COLO668 (cell line): ENCODE data around the gene ACER3.
"Not testable (repeated sequence)": the region's sequence is repeated elsewhere in the genome, so short reads cannot be mapped to it uniquely, and the experiment has no call there.

Experiments
- DNase-seq: peaks from one replicate; lab custom pipeline; 2025; ENCODE audit not compliant: unreplicated experiment; lab: John Stamatoyannopoulos, UW

Gene ACER3

GRCh38 chr11:76860539-76861475 lies at the start of gene ACER3:
Gene ACER3, plus strand, starts transcription at chr11:76860918. Its CDS starts 59 bp downstream, at chr11:76860977.
- peak; percentile 96 for DNase-seq

- DNase-seq: no peak
These were observed 49.5 kb upstream of the ACER3 start for GRCh38 chr11:76811259-76811658.

GRCh38 chr11:76814414-76814813 lies 46.3 kb upstream of the ACER3 start:
- DNase-seq: no peak

DNA sequence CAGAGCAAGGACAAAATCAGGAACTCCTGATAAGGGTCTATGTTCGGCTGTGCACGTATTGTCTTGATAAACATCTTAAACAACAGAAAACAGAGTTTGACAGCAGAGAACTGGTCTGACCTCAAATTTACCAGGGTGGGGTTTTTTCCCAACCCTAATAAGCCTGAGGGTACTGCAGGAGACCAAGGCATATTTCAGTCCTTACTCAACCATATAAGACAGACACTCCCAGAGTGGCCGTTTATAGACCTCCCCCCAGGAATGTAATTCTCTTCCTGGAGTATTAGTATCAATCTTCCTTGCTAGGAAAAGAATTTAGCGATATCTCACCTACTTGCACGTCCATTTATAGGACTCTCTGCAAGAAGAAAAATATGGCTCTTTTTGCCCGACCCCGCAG lies 45.0 kb upstream of the ACER3 start:
- not testable (repeated sequence) for DNase-seq

GRCh38 chr11:76820184-76820566 lies 40.5 kb upstream of the ACER3 start:
- no peak for DNase-seq

DNA sequence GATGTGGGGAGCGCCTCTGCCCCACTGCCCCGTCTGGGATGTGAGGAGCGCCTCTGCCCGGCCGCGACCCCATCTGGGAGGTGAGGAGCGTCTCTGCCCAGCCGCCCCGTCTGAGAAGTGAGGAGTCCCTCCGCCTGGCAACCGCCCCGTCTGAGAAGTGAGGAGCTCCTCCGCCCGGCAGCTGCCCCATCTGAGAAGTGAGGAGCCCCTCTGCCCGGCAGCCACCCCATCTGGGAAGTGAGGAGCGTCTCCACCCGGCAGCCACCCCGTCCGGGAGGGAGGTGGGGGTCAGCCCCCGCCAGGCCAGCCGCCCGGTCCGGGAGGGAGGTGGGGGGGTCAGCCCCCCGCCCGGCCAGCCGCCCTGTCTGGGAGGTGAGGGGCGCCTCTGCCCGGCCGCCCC lies 39.3 kb upstream of the ACER3 start:
- DNase-seq: not testable (repeated sequence)

DNA sequence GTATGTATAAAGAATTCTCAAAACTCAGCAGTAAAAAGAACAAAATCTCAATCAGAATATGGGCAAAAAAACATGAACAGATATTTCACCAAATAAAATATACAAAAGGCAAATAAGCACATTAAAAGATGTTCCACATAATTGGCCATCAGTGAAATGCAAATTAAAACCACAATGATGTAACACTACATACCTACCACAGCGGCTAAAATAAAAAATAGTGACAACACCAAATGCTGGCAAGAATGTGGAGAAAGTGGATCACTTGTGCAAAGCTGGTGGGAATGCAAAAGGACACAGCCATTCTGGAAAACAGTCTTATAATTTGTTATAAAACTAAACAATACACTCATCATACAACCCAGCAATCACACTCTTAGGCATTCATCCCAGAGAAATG lies 38.3 kb upstream of the ACER3 start:
- DNase-seq: no peak

DNA sequence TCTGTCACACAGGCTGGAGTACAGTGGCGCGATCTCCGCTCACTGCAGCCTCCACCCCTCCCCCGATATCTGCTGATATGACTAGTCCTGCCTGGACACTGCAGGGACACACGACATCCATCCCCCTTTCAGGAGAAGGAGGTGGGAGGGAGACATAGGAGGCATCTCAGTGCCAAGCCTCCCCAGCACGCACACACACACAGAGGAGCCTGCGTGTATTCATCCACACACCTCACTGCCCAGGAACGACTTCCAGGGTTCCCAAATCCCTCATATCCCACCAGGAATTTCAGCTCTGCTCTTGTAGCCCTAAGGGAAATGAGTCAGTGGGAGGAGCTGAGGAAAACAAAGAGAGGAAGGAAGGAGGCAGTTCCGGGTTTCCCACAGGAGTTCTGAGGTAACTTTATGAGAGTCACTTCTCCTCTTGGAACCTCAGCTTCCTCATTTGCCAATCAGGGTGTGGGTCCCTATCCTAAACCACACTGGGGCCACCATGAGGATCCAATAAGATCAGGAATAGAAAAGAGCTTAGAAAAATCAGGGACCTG lies 37.2 kb upstream of the ACER3 start:
- no peak for DNase-seq

DNA sequence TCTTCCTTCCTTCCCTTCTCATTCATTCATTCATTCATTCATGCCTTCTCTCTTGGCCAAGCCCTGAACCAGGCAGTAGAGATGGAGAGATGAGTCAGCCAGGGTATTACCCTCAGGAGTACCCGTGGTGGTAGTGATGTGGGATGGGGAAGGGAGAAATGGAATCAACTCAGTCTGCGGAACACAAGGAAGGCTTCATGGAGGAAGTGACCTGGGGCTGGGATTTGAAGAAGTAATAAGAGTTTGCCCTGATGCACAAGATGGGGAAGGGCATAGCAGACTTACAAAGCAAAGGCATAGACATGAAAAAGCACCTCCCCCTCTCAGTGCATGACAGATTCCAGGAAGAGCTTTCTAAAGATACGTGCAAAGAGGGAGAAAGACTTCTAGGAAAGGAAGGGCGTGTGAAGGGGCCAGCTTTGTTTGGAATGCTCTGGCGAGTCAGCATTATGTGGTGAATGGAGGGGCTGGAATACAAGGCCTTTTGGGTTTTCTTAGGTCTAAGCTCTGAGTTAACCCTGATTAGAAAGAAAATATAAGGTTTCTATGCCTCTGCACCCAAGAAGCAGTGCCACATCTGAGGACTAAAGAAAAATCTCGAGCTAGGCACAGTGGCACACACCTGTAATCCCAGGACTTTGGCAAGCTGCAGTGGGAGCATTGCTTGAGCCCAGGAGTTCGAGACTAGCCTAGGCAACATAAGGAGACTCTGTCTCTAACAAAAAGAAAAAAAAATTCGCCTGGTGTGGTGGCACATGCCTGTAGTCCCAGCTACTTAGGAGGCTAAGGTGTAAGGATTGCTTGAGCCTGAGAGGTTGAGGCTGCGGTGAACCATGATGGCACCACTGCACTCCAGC lies 36.4 kb upstream of the ACER3 start:
- no peak for DNase-seq

DNA sequence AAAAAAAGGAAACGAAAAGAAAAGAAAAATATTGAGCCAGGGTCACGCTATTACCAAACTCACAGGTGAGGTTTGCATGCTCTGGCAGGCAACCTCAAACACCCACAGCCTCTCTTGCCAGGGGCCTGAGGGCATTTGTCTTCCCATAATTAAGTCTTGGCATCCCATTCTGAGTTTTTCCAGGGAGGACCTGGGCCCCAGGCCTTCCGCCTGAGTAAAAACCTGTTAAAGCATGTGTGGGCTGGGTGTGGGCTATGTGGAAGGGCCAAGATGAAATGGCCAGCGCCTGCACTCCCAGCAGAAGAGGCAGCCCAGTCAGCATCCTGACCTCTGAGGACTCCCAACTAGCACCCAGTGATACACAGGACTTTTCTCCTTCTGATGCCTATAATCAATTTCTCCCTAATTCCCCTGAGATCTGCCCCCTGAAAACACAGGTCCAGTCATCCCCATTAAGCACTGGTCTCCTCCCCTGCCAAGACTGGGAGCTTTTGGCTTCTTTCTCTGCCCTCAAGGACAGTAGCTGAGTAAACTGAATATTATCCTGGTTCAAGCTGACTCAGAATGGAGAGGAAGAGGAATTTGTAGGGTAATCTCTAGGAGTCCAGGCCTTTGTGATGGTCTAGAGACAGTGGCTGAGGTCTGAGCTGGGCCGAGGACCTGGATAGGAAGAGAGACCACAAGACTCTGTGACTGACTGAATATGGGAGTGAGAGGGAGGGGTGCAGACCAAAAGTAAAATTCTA lies 35.6 kb upstream of the ACER3 start:
- DNase-seq: no peak

GRCh38 chr11:76825726-76826396 lies 34.9 kb upstream of the ACER3 start:
- DNase-seq: no peak

- not testable (repeated sequence) for DNase-seq
These were observed 34.2 kb upstream of the ACER3 start for GRCh38 chr11:76826508-76826907.

DNA sequence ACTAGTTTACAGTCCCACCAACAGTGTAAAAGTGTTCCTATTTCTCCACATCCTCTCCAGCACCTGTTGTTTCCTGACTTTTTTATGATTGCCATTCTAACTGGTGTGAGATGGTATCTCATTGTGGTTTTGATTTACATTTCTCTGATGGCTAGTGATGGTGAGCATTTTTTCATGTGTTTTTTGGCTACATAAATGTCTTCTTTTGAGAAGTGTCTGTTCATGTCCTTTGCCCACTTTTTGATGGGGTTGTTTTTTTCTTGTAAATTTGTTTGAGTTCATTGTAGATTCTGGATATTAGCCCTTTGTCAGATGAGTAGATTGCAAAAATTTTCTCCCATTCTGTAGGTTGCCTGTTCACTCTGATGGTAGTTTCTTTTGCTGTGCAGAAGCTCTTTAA lies 33.7 kb upstream of the ACER3 start:
- DNase-seq: not testable (repeated sequence)

GRCh38 chr11:76830639-76831327 lies 29.9 kb upstream of the ACER3 start:
- DNase-seq: no peak

GRCh38 chr11:76831686-76832310 lies 28.9 kb upstream of the ACER3 start:
- no peak for DNase-seq

DNA sequence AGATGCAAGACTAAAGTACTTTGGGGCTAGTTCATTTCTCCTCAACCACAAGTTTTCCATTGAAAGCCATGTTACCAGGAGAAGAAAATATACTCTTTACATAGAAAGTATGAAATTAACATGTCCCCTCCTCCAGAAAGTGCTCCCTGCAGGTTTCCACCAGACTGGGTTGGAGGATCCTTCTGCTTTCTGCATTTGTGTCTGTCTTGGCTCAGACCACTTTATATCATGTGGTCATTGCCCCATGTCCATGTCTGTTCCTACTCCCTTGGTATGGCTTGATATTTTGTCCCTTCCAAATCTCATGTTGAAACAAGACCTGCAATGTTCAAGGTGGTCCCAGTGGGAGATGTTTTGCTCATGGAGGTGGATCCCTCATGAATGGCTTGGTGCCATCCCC lies 28.4 kb upstream of the ACER3 start:
- no peak for DNase-seq

DNA sequence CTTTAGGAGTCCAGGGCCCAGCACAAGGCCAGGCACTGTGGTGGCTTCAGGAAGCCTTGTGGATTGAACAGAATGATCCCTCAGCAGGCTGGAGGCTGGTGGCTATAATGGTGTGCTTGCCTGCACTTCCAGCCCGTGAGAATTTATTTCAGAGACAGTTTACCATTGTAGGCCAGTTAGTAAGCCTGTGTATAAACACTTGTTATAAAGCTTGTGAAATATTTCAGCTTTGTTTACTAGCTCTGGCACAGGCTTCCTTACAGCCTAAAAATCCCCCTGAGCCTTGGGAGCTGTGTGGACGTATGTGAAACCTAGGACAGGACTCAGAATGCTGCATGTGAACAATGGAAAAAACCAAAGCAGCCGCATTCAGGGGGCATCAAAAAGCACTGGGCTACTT lies 26.6 kb upstream of the ACER3 start:
- no peak for DNase-seq

- DNase-seq: no peak
These were observed 25.7 kb upstream of the ACER3 start for GRCh38 chr11:76835036-76835435.

- no peak for DNase-seq
These were observed 24.6 kb upstream of the ACER3 start for GRCh38 chr11:76835928-76836612.
